HCT116 (cell line): ENCODE data around the gene ZNF722. TPM values are rescaled to one million over a fixed set of nuclear protein-coding genes. Genes with fewer than 3 reads are reported as not detected.

Experiments
- ATAC-seq: fragments of 200-7000 bp; cut with Tn5 transposase; 2 replicates; pipeline ENCODE4 v1.9.1; 2020; ENCODE audit warnings: mild to moderate bottlenecking, moderate library complexity
- Bru-seq: library from RNA; stranded (reverse); fragments of 400-500 nt; gene quantifications from one replicate; lab custom pipeline; 2021; lab: Mats Ljungman, UMichigan
- BruChase-seq, 2 experiments: library from RNA; stranded (reverse); fragments of 400-500 nt; gene quantifications; one replicate each; lab custom pipeline; 2021; lab: Mats Ljungman, UMichigan
- BruUV-seq: library from RNA; stranded (reverse); fragments of 400-500 nt; replicated peaks from 2 replicates; lab custom pipeline; 2021; lab: Mats Ljungman, UMichigan
- CTCF ChIA-PET: fragments of 300-600 bp; sonication (Branson Sonifier 250); formaldehyde crosslinking; loops from one replicate; lab custom pipeline; 2021; ENCODE audit warnings: antibody characterized with exemption; lab: Charles Lee
- POLR2A ChIA-PET: fragments of 300-600, 350-600 bp; sonication (Branson Sonifier 250); formaldehyde crosslinking; loops from one replicate; lab custom pipeline; 2021; ENCODE audit warnings: antibody characterized with exemption; lab: Charles Lee
- RAD21 ChIA-PET, 2 experiments: fragments of 300-600 bp; sonication (Branson Sonifier 250); formaldehyde crosslinking; loops; one replicate each; lab custom pipeline; 2023; ENCODE audit warnings: low total read pairs in 2 of 2; ENCODE audit not compliant: uncharacterized antibody in 2 of 2, unreplicated experiment in 2 of 2, low non-redundant PET in 1 of 2; lab: Charles Lee
- DNase-seq: peaks from one replicate; pipeline ENCODE4 v3.0.0-alpha.2; 2010; ENCODE audit warnings: low read depth, low spot score
- H2AFZ ChIP-seq: fragments of 200-600 bp; shearing (Covaris generic), sonication (generic); 2 replicates; pipeline ENCODE4 v1.6.1; 2017; ENCODE audit warnings: low read depth, mixed run types, mixed read lengths, antibody characterized with exemption, low read length; ENCODE audit not compliant: poor library complexity, severe bottlenecking
- H3K27ac ChIP-seq: 2 replicates; pipeline ENCODE4 v1.5.1; 2012; ENCODE audit warnings: low read depth, low read length
- H3K27me3 ChIP-seq: fragments of 200-600 bp; sonication (generic); 2 replicates; pipeline ENCODE4 v1.6.1; 2016; ENCODE audit warnings: mixed run types, low read length, mixed read lengths; ENCODE audit not compliant: insufficient read depth
- H3K36me3 ChIP-seq, 2 experiments: fragments of 200-500 bp in 1 of 2; fragments of 200-600 bp in 1 of 2; sonication (Bioruptor generic) in 1 of 2; sonication (generic) in 1 of 2; 2 replicates each; pipeline versions ENCODE4 v1.5.1 to v1.6.1; 2014 to 2016; ENCODE audit warnings: low read length in 2 of 2, inconsistent platforms in 1 of 2, mixed read lengths in 1 of 2, mixed run types in 1 of 2; ENCODE audit not compliant: insufficient read depth in 2 of 2, control insufficient read depth in 1 of 2
- H3K4me1 ChIP-seq, 2 experiments: fragments of 200-600 bp in 1 of 2; sonication (generic) in 1 of 2; 2 replicates each; pipeline versions ENCODE4 v1.5.1 to v1.6.1; 2012 to 2017; ENCODE audit warnings: low read length in 2 of 2, inconsistent platforms in 1 of 2, mild to moderate bottlenecking in 1 of 2, mixed read lengths in 1 of 2, mixed run types in 1 of 2, moderate library complexity in 1 of 2; ENCODE audit not compliant: insufficient read depth in 2 of 2, control insufficient read depth in 1 of 2
- H3K4me2 ChIP-seq: fragments of 200-600 bp; sonication (generic); 2 replicates; pipeline ENCODE4 v1.6.1; 2017; ENCODE audit warnings: mixed run types, low read length, mixed read lengths
- H3K4me3 ChIP-seq, 2 experiments: fragments of 200-600 bp in 1 of 2; sonication (generic) in 1 of 2; replicated peaks in 1 of 2; 2 replicates each; pipeline ENCODE4 v1.5.1; 2011 to 2016; ENCODE audit warnings: low read length in 2 of 2, control low read depth in 1 of 2, low read depth in 1 of 2, mild to moderate bottlenecking in 1 of 2, mixed read lengths in 1 of 2, mixed run types in 1 of 2
- H3K79me2 ChIP-seq: fragments of 200-600 bp; sonication (generic); 2 replicates; pipeline ENCODE4 v1.6.1; 2017; ENCODE audit warnings: mild to moderate bottlenecking, mixed run types, low read length, moderate library complexity, mixed read lengths; ENCODE audit not compliant: insufficient read depth
- H3K9ac ChIP-seq: fragments of 200-600 bp; sonication (generic); 2 replicates; pipeline ENCODE4 v1.6.1; 2016; ENCODE audit warnings: low read length, mixed read lengths
- H3K9me2 ChIP-seq: fragments of 200-600 bp; sonication (generic), shearing (Covaris generic); 2 replicates; pipeline ENCODE4 v1.6.1; 2017; ENCODE audit warnings: mixed run types, mild to moderate bottlenecking, moderate library complexity; ENCODE audit not compliant: insufficient read depth
- H3K9me3 ChIP-seq, 2 experiments: fragments of 200-500 bp in 1 of 2; fragments of 200-600 bp in 1 of 2; sonication (Bioruptor generic) in 1 of 2; sonication (generic) in 1 of 2; 2 replicates each; pipeline ENCODE4 v1.6.1; 2014 to 2017; ENCODE audit warnings: low read length in 2 of 2, mixed read lengths in 2 of 2, inconsistent platforms in 1 of 2, low read depth in 1 of 2, mild to moderate bottlenecking in 1 of 2, mixed run types in 1 of 2, moderate library complexity in 1 of 2; ENCODE audit not compliant: control insufficient read depth in 1 of 2, insufficient read depth in 1 of 2
- H4K20me1 ChIP-seq: fragments of 200-600 bp; sonication (generic), shearing (Covaris generic); 2 replicates; pipeline ENCODE4 v1.6.1; 2017; ENCODE audit warnings: mixed run types, mild to moderate bottlenecking, moderate library complexity; ENCODE audit not compliant: insufficient read depth
- CEBPB ChIP-seq: IDR thresholded peaks from 2 replicates; pipeline ENCODE4 v1.6.1; 2012; ENCODE audit warnings: low read depth
- ELF1 ChIP-seq: IDR thresholded peaks from 2 replicates; pipeline ENCODE4 v1.6.1; 2012; ENCODE audit warnings: low read depth, borderline replicate concordance
- EZH2 ChIP-seq: fragments of 200-600 bp; sonication (generic); IDR thresholded peaks from 2 replicates; pipeline ENCODE4 v1.6.1; 2017; ENCODE audit warnings: antibody characterized with exemption, mixed run types
- FOSL1 ChIP-seq: IDR thresholded peaks from 2 replicates; pipeline ENCODE4 v1.6.1; 2012; ENCODE audit warnings: low read depth
- JUND ChIP-seq: IDR thresholded peaks from 2 replicates; pipeline ENCODE4 v1.6.1; 2012
- POLR2A ChIP-seq: IDR thresholded peaks from 2 replicates; pipeline ENCODE4 v1.7.0; 2011; ENCODE audit warnings: borderline replicate concordance; ENCODE audit not compliant: insufficient read depth, insufficient read length; ENCODE audit errors: extremely low read depth
- POLR2AphosphoS5 ChIP-seq: IDR thresholded peaks from 2 replicates; pipeline ENCODE4 v1.6.1; 2011; ENCODE audit warnings: mild to moderate bottlenecking, low read depth, low read length, moderate library complexity
- SP1 ChIP-seq: IDR thresholded peaks from 2 replicates; pipeline ENCODE4 v1.6.1; 2012; ENCODE audit warnings: low read depth
- ZBTB33 ChIP-seq: IDR thresholded peaks from 2 replicates; pipeline ENCODE4 v1.6.1; 2011; ENCODE audit warnings: mild to moderate bottlenecking, low read length, moderate library complexity; ENCODE audit not compliant: insufficient replicate concordance; ENCODE audit errors: extremely low read depth
- ZFX ChIP-seq: fragments of 450-650 bp; IDR thresholded peaks from 2 replicates; pipeline ENCODE4 v1.6.1; 2017
- ZNF274 ChIP-seq: fragments of 200-500 bp; sonication (Bioruptor generic); IDR thresholded peaks from 2 replicates; pipeline ENCODE4 v1.6.1; 2014; ENCODE audit warnings: mild to moderate bottlenecking, low read depth, low read length, inconsistent platforms
- intact Hi-C: fragments of 100-400 bp; cut with micrococcal nuclease; formaldehyde crosslinking; loops from 2 replicates; pipeline ENCODE4 v1.10.0; 2022
- long read RNA-seq: library from polyadenylated mRNA; unstranded; transcript quantifications from one replicate; pipeline ENCODE4 v2.0.0, GENCODE V29; 2021; ENCODE audit not compliant: unreplicated experiment
- polyA plus RNA-seq: library from polyadenylated mRNA; unstranded; fragments of >200 nt; gene quantifications from 2 replicates; pipeline ENCODE4 v1.2.1, GENCODE V29; 2012; ENCODE audit warnings: missing spikeins
- total RNA-seq: library from RNA; stranded (reverse); gene quantifications from one replicate; pipeline ENCODE4 v1.2.1, GENCODE V29; 2021; ENCODE audit not compliant: unreplicated experiment
- TF ChIP-seq, protein P1 (sequence below): IDR thresholded peaks from 2 replicates; pipeline ENCODE4 v1.6.1; 2012

ZNF722 gene
- total RNA-seq (not detected), Bru-seq, nascent RNA (not detected), BruChase-seq, experiment 1, labeled RNA remaining after a 6-hour chase (not detected), BruChase-seq, experiment 2, labeled RNA remaining after a 2-hour chase (not detected)
- polyA plus RNA-seq, result not detected in 2 replicates
- long read RNA-seq, result 0 reads

DNA sequence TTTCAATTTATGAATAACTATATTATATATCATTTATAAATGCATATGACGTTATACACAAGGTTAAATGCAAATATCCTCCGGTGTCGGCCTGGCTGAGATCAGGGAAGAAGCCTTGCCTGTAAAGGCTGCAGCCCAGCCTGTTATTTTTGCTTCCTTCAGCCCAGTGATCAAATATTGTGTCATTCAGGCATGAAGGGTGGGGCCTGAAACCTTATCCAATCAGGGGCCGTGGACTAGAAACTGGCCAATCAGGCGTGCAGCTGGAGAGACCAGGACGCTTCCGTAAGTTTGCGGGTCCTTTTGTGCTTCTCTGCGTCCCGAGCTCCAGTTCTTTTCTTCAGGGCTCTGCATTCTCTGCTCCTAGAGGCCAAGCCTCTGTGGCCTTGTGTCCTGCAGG is at the start of gene ZNF722:
Gene ZNF722, plus strand, starts transcription at position 301 of the 400 bp plus-strand sequence. CDS start 113 bp downstream, outside the sequence.
- BruUV-seq, result no TSS peak
- no peak within 1 kb of the TSS for H2AFZ ChIP-seq
- ChIA-PET CTCF (no interaction called here), POLR2A (no interaction called here), RAD21 (no interaction called here)
- H3K9me2 ChIP-seq, result no peaks in the 10 kb centered on the region
- DNase-seq (no peak), ATAC-seq (no peak)
- H3K4me1 ChIP-seq, result no peaks in the 10 kb centered on the region
- peaks cover 4 to 5% of the 10 kb centered on the region in 2 experiments; a peak in 1 of 4 replicates for H3K9me3 ChIP-seq
- no peaks in the 10 kb centered on the region for H3K27me3 ChIP-seq
- no peak for TF ChIP-seq ELF1
- TF ChIP-seq ZFX, result no peak
- TF ChIP-seq FOSL1, result no peak
- TF ChIP-seq POLR2AphosphoS5, result no peak
- no peak for TF ChIP-seq ZNF274
- TF ChIP-seq JUND, result no peak
- TF ChIP-seq CEBPB, result no peak
- intact Hi-C loops, result no loop called here
- H3K79me2 ChIP-seq, result no peaks in the 10 kb centered on the region
- no peaks in the 10 kb centered on the region for H3K36me3 ChIP-seq
- H3K4me2 ChIP-seq, result no peak within 1 kb of the TSS
- no peaks in the 10 kb centered on the region for H4K20me1 ChIP-seq
- H3K9ac ChIP-seq, result no peak within 1 kb of the TSS
- no peak within 1 kb of the TSS for H3K4me3 ChIP-seq
- no peak within 1 kb of the TSS for H3K27ac ChIP-seq

GRCh38 chr7:63953181-63953580 is 45.5 kb upstream of the ZNF722 start:
- Histone ChIP-seq H2AFZ (no peak overlapping the region), H3K9ac (no peak overlapping the region), H3K27me3 (no peaks in the 10 kb centered on the region), H3K4me2 (no peak overlapping the region), H3K36me3 (no peaks in the 10 kb centered on the region), H3K27ac (no peak overlapping the region), H3K4me1 (no peaks in the 10 kb centered on the region), H4K20me1 (no peaks in the 10 kb centered on the region)
- ATAC-seq (no peak), DNase-seq (no peak)
- RAD21 ChIA-PET, result no interaction called here
- TF ChIP-seq ZBTB33 (no peak), EZH2 (no peak), POLR2A (no peak), SP1 (no peak), ZFX (no peak)
- TF ChIP-seq, protein P1, sequence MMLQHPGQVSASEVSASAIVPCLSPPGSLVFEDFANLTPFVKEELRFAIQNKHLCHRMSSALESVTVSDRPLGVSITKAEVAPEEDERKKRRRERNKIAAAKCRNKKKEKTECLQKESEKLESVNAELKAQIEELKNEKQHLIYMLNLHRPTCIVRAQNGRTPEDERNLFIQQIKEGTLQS, result no peak
- TF ChIP-seq, all 23 proteins: peak for 0
- no peaks in the 10 kb centered on the region for H3K79me2 ChIP-seq
- H3K4me3 ChIP-seq, result no peak overlapping the region
- ChIA-PET CTCF (no interaction called here), POLR2A (no interaction called here)
- intact Hi-C loops, result no loop called here
- H3K9me3 ChIP-seq, result peaks cover 10 to 13% of the 10 kb centered on the region in 2 experiments; a peak in 3 of 4 replicates
- no TSS peak for BruUV-seq
- no peaks in the 10 kb centered on the region for H3K9me2 ChIP-seq
